Activated CD4-positive, alpha-beta T cell treated with anti-CD3 and anti-CD28 coated beads, Interleukin-2, Interleukin-4, amounts not matched to agents 100 ng/mL and 50 ng/mL, durations not matched to agents 16 hours and 8 hours (primary cell): ENCODE data around the gene CFAP58.

Experiments
- DNase-seq: peaks from one replicate; pipeline ENCODE4 v3.0.0-alpha.2; 2020; ENCODE audit warnings: low spot score

CFAP58 gene

DNA sequence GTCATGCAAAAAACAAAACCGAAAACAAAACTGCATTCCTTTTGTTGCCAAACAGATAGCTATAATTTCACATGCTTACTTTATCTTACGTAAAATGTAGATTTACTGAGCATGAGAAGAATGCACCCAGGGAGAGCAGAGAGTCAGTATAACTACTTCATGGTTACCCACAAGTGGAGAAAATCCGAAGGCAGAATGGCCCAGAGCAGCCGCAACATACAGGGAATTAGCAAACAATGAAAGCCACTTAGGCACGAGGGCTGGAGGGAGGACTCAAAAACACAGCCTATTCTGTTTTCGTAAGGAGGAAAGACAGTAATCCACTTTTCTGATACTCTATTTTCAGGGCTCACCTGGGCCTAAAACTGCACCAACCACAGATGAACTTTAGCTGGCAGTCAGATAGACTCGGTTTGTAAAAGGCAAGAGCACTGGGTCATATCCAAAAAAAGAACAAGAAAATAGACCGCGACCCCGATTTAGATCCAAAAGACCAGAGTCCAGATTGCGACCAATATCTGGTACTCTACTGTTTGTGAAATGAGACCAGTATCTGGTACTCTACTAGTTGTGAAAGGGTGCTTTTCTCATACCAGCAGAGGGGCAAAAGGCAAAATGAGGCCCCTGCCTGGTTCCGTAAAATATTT, 16.7 kb upstream of the CFAP58 start:
- no peak for DNase-seq

DNA sequence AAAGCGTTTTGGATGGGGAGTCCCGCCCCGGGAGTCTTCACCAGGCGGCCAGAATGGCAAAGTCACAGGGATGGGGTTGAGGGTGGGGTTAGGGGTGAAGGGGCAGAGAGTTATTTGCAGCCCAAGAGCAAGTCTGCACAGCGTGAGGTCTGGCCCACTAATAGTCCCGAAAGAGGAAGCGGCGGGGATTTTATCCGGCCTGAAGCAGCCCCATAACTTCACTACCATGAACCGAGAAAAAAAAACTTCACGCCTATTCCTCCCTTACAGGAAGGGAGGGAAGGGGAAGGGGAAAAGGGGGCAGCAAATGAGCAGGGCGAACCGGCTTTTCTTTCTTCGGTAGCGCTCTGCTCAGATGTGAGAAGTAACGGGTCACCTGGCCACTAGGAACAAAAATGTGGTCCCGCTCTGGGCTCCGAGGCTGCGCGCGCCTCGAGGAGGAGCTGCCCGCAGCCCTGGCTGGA, 16.1 kb upstream of the CFAP58 start:
- no peak for DNase-seq

DNA sequence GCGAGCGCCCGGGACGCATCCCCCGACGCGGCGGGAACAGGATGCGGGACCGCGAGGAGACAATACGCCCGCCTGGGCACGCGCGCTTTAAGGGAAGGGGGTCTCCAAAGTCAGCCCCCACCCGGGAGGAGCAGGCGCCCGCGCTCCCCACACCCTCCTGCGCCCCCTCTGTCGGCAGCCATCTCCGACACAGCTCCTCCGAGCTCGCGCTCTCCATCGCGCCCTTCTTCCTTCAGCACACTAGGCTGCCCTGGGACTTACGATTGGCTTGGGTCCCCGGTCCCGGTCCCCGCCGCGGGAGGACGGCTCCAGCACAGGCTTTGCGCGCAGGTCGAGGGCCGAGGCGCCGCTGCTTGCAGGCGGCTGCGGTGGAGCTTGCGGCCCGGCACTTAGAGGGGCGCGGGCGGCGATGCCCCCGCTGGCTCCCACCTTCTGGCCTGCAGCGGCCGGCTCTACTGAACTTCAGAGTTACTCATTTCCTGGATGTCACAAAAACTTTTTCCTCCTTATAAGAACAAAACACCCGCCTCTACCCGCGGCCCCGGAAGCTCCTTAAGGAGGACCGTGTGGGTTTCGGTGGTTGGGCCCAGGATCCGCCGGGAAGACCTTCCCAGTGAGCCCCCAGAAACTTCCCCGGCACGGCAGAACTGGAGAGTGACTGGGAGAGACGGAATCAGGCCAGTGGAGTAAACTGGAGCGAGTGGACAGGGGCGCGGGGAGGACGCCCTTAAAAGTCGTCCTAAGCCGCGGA, 15.5 kb upstream of the CFAP58 start, which contains the start of gene ITPRIP:
ITPRIP (minus strand) TSS at position 481 of the 751 bp plus-strand sequence. CDS start 22,414 bp downstream, outside the sequence.
- DNase-seq: peak; percentile 75

DNA sequence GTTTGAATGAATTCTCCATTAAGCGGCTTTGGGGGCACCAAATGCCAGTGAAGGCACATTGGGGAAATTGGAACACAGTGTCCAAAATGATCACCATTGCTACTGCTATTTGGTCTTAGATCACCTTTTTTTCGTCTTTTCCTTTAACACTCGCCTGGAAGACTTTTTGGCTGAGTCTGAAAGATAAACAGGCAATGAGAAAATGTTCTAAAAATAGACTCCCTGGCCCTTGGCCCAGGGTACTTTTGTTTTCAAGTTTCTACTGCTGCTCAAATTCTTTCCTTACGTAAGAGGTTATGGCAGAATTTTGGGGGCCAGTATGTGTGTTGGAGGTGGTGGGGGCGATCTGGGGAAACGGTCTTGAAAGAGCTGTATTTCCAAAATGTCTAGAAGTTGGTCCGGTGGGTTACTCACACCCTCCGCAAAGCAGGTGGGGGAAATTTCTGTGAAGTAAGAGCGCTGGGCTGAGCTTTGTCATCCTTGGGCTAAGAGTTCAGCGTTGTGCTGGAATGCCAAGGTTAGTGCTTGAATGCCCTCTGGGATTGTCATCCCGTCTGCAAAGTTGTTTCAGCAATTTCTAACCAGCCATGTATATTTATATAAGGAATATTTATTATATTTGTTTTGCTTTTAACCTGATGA, 14.0 kb upstream of the CFAP58 start:
- no peak for DNase-seq

DNA sequence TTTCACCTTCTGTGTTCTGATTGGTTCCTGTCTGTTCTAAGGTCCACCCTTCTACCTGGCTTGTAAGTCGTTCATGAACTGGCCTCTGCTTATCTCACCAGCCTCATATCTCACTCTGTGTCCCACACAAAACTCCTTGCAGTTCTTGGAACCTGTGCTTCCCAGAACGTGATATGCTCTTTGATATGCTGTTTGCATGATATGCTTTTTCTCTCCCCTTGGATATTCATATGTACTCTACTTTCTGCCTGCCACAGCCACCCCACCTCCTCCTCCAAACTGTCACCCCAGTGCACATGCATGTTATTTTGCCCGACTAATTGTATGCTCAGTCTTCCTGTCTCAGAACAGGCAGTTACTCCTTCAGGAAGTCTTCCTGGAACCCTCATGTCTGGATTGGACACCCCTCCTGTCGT, 13.5 kb upstream of the CFAP58 start:
- no peak for DNase-seq

DNA sequence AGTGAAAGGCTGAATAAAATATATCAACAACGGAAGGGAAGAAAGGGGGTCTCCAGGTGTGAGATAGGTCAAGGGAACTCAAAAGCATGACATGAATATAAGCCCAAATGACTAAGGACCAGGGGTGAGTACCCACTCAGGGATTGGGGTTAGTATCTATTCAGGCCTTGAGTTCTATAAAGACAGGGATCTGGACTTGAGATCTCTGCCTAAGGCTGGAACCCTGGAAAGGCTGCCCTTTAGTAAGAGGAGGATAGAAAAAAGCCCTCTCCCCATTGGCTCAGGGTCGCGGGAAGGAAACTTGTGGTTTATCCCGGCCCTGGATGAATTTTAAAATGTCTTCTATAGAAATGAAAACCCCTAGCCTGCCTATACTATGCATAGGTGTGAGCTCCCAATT, 13.0 kb upstream of the CFAP58 start:
- no peak for DNase-seq

DNA sequence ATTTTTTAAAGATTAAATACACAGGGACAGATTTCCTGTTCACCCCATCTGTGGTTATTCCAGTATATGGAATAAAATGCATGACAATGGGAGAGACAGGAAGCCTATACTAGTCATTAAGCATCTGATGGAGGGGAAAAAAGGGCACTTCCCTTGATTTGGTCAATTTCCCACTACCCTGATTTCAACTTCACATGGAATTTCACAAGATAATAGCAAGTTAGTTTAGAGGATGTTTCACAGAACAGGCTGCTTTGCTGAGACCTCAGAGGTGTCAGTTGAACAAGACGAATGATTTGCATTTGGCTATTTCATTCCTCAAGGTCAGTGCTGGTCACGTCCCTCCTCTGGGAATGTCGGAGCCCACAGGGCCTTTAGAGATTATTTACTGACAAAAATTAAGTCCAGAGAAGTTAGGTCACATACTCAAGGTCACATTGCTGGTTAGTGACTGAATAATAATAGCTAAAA, 10.7 kb upstream of the CFAP58 start:
- DNase-seq: no peak

DNA sequence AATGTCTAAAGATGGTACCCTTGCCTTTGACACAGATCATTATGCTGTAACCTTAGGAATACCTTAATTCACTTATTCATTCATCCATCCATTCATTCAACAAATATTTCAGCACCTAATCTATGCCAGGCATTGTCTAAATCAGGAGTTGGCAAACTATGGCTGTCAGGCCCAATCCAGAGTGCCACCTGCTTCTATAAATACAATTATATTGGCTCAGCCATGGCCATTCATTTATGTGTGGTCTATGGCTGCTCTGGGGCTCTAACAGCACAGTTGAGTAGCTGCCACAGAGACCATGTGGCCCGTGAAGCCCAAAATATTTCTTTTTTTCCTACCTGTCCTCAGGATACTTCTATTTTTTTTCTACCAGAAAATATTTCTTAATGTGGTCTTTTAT, 9.4 kb upstream of the CFAP58 start:
- no peak for DNase-seq

DNA sequence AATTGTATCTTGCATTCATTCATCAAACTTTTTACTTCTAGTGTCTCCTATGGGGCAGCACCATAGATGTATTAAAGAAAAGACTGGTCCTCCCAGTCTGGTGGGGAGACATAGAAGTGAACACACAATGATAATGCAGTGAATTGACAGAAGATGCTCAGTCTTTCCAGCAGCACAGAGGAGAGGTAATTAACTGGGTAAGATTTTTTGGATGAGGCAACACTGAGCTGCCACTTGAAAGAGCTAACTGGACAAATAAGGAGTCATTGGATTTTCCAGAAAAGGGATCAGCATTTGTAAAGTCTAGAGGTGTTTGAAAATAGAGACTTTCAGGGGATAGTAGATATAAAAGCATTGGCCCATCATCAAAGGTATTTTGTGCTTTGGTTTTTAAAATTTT, 8.1 kb upstream of the CFAP58 start:
- no peak for DNase-seq

DNA sequence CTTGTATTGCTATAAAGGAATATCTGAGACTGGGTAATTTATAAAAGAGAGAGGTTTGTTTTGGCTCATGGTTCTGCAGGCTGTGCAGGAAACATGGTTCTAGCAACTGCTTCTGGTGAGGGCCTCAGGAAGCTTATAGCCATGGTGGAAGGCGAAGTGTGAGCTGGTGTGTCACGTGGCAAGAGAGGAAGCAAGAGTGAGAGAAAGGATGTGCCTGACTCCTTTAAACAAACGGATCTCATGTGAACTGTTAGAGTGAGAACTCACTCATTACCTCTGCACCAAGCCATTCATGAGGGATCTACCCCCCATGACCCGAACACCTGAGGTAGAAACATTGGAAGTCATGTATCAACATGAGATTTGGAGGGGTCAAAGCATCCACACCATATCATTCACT, 7.7 kb upstream of the CFAP58 start:
- no peak for DNase-seq

DNA sequence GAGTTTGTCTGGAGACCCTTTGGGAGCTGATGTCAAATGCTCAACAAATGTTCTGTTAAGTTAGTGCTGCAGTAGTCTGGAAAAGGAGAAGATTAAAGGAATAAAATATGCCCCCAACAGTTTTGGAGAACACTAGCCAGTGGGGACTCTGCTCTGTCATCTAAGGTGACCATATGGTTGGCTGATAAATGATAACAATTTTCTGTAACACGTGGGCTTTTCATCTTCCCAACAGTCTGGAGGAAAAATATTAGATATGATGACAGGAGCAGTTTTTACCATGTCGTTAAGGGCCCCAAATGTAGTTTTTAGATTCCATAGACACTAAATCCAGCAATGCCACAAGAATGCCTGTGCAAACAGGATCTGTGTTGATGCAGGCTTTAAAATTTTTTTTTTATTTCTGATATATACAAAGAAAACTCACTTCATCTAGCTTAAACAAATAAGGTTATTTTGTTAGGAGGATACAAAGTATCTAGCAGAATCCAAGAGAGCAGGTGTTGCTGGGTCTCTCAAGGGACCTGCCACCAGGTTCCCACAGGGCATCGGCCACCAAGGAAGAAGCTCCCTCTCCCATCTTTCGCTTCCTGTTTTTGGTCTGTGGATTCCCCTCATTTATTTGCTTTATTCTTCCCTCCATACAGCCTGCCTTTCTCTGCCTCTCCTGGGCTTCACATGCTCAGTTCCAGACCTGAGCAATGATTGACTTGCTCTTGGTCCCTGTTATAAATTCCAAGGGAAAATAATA, 6.2 kb upstream of the CFAP58 start:
- DNase-seq: no peak

DNA sequence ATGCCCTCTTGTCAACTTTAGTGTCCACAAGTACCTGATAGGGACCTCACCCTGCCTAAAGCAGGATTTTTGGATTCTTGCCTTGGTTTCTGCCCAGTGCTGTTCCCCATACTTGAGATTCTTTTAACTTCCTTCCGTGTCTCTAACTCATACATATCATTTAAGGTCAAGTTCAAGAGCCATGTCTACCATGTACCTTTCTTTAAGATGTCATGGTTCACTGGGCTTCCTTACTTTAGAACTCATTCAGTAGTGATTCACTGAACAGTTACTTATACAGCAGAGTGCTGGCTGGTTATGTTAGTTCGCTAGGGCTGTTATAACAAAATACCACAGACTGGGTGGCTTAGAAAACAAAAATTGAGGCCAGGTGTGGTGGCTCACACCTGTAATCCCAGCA, 5.0 kb upstream of the CFAP58 start:
- no peak for DNase-seq

DNA sequence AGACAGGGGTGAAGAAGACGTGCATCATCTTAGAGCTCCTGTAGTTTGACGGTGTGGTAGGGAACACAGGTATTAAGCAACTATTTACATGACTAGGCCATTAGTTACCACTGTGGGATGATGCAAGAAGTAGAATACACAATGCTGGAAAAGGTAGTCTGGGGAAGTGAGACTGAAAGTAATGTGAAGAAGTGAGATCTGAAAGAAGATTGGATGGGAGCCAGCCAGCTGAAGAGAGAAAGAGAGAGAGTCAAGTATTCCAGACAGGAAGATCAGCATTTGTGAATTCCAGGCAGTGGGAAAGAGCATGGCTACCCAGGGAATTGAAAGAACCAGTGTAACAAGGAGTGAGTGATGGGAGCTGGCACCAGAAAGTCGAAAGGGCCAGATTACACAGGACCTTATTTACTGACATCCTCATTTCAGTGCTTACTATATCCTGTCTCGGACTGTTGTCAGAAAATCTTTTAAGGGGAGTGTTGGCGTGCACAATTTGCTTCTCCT, 4.0 kb upstream of the CFAP58 start:
- no peak for DNase-seq

DNA sequence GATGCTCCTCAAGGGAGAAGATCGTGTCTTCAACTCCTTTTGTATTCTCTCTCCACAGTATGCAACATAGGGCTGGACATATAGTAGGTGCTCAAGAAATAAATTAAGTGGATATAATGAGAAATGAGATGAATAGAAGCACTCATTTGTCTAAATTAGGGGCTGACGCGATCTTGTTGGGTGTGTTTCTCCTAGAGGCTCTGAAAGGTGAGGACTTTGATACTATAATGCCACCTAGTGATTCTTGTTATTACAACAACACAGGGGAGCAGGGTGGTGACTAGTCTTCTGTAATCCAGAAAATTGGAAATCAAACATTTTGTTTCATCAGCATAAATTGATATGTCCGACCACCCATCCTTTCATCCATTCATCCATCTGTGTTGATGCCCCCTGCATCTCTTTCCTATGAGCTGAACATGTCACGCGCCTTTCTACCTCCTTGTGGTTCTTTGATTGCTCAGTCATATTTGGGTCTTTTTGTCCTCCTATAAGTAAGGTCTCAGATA, 3.5 kb upstream of the CFAP58 start:
- DNase-seq: peak; percentile 69

DNA sequence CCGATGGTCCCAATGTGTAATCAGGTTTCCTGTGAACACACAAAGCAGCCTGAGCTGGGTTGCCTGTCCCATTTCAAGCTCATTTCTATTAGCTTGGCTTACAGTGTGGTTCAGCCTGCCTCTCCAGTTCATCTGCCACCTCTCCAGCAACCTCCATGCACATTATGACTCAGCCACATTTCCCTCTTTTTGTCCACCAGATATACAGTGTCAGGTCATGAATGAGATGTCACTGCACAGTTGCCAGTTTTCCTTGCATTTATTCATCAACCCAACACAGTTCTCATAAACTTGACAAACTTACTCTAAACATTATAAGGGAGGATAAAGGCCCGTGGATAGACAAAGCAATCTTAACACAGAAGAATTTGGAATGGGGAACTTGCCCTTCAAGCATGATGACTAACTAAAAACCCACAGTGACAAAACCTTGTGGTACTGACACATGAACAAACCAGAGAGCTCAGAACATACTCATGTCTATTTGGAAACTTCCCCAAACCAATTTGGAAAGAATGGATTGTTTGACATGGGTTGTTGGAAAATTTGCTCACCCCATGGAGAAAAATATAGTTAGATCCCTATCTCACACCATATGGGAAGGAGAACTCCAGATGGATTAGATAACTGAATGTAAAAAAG, 2.5 kb upstream of the CFAP58 start:
- peak; percentile 55 for DNase-seq

DNA sequence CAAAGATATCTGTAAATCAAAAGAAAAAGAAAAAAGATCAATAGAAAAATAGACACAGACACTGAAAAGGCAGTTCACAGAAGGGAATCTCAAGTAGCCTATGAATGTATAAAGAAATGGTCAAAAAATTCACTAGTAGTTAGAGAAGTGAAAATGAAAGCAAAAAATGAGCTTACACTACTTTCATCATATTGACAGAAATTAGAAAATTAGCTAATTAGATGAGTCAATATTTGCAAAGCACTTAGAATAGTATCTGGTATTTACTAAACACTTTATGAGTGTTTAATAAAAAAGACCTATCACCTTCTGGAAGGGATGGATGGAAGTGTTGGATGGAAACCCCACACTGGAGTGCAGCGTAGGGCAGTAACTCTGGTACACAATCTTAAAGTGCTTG, 1.7 kb upstream of the CFAP58 start:
- DNase-seq: no peak

DNA sequence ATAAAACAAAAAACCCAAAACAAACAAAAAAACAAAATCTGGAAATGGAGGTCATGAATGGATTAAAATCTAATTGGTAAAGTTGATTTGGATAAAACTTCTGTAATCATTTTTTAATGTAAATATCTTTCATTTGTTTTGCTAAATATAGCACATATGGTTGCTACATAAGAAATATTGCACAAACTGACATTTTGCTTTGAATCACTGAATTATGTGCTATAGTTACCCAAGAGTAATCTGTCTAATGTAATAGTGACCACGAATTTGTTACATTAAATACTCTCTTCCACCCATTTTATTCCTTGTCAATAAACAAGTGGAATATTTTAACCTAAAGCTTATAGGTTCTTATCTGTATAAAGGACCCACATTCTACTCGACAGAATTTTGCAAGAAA, 6.2 kb downstream of the CFAP58 start:
- no peak for DNase-seq

DNA sequence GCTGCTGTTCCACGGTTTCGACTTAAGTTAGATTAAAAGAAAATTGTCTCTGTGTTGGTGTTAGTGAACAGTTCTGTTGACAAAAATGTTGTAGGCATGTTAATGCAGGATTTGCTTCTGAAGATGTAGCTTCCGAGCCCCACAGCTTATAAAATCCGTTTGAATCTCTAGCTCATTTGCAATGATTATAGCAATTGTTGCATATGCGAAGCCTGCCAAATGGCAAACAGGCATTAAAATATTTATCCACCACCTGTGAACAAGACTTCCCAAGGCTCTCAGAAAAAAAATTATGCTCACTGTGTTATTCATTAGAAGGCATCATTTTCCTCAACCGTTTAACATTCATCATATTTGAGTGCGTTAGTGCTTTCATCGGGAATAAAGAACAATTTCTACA, 14.3 kb downstream of the CFAP58 start:
- no peak for DNase-seq

DNA sequence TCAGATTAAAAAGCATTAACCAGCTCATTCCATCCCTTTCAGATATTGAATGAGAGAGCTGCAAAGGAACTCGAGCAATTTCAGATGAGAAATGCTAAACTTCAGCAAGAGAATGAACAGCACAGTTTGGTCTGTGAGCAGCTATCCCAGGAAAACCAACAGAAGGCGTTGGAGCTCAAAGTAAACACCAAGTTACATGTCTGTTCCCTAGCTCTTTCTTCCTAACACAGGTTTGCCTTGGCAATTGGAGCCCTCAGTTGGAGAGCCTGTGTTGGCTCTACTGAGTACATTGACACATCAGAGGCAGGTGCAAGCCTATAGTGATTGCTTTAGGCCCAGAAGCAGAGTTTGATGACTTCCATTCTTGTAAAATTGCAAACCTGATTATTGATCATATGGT, 14.7 kb downstream of the CFAP58 start:
- DNase-seq: no peak

DNA sequence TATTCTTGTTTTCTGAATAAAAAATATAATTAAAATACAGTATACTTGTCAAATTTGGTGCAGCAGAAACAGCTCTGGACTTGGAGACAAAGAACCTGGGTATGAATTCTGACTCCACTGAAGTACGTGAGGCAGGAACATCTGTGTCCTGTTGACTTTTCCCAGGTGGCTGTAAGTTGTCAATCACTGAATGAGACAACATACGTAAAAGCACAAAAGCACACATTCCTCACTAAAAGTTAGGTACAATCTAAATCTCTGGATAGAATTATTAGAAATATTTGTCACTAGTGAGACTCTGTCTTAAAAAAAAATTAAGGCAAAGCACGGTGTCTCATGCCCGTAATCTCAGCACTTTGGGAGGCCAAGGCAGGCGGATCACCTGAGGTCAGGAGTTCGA, 18.1 kb downstream of the CFAP58 start:
- DNase-seq: no peak

DNA sequence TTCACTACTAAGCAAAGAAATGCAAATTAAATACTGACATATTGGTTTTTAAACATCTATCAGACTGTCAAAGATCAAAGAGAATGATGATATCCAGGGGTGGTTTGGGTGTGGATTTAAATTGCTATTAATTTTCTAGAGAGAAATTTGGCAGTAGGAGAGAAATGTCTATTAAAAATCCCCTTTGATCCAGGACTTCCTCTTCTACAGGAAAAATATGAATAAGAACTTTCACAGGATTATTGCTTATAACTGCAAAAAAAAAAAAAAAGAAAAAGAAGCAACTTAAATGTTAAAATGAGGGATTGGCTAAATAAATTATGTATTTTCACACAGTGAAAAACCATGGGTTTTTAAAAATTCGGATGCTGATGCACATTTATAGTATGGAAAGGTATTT, 21.0 kb downstream of the CFAP58 start:
- DNase-seq: no peak
